Hepatocyte (in vitro differentiated cells): ENCODE results near the gene DBX1. TPM values are rescaled to one million over a fixed set of nuclear protein-coding genes. Genes with fewer than 3 reads are reported as not detected.
A peak's percentile ranks its signal among the peaks of the same experiment; 100 is the strongest.

Experiments used
- DNase-seq: peaks from one replicate; pipeline ENCODE4 v3.0.0-alpha.2; 2016; ENCODE audit warnings: low spot score
- H2AFZ ChIP-seq: fragments of 200-600 bp; sonication (generic); 2 replicates; pipeline ENCODE4 v1.6.0; 2016; ENCODE audit warnings: antibody characterized with exemption, mild to moderate bottlenecking
- H3K27ac ChIP-seq: fragments of 200-600 bp; sonication (generic); 2 replicates; pipeline ENCODE4 v1.5.1; 2016; ENCODE audit warnings: mild to moderate bottlenecking
- H3K27me3 ChIP-seq: fragments of 200-600 bp; sonication (generic); 2 replicates; pipeline ENCODE4 v1.6.1; 2016
- H3K36me3 ChIP-seq: fragments of 200-600 bp; sonication (generic); replicated peaks from 2 replicates; pipeline ENCODE4 v1.5.1; 2016; ENCODE audit warnings: low read depth; ENCODE audit not compliant: insufficient read depth
- H3K4me1 ChIP-seq: fragments of 200-600 bp; sonication (generic); 2 replicates; pipeline ENCODE4 v1.5.1; 2016; ENCODE audit warnings: mild to moderate bottlenecking, moderate library complexity; ENCODE audit not compliant: insufficient read depth
- H3K4me2 ChIP-seq: fragments of 200-600 bp; sonication (generic); 2 replicates; pipeline ENCODE4 v1.6.0; 2016
- H3K4me3 ChIP-seq: fragments of 200-600 bp; sonication (generic); 2 replicates; pipeline ENCODE4 v1.5.1; 2016; ENCODE audit warnings: mild to moderate bottlenecking
- H3K79me2 ChIP-seq: fragments of 200-600 bp; sonication (generic); 2 replicates; pipeline ENCODE4 v1.6.0; 2017; ENCODE audit warnings: mild to moderate bottlenecking
- H3K9me2 ChIP-seq: fragments of 200-600 bp; sonication (generic); replicated peaks from 2 replicates; pipeline ENCODE4 v1.6.0; 2017; ENCODE audit warnings: mild to moderate bottlenecking; ENCODE audit not compliant: insufficient read depth
- H3K9me3 ChIP-seq: fragments of 200-600 bp; sonication (generic); 2 replicates; pipeline ENCODE4 v1.5.1; 2016; ENCODE audit warnings: low read depth, mild to moderate bottlenecking
- H4K20me1 ChIP-seq: fragments of 200-600 bp; sonication (generic); 2 replicates; pipeline ENCODE4 v1.6.0; 2016; ENCODE audit warnings: mild to moderate bottlenecking; ENCODE audit not compliant: insufficient read depth, poor library complexity, severe bottlenecking
- EZH2 ChIP-seq: fragments of 200-600 bp; sonication (generic); IDR thresholded peaks from 2 replicates; pipeline ENCODE4 v1.6.1; 2016; ENCODE audit warnings: antibody characterized with exemption, mild to moderate bottlenecking, borderline replicate concordance
- EZH2phosphoT487 ChIP-seq: fragments of 200-600 bp; sonication (generic); IDR thresholded peaks from one replicate; pipeline ENCODE4 v1.6.1; 2018; ENCODE audit warnings: antibody characterized with exemption, mild to moderate bottlenecking, low read depth, moderate library complexity; ENCODE audit not compliant: unreplicated experiment, severe bottlenecking
- WGBS: methylation state at CpG from one replicate; pipeline ENCODE4 v1.1.6; 2016; ENCODE audit warnings: low lambda C conversion rate; ENCODE audit errors: missing lambda C conversion rate; 5-methylcytosine and 5-hydroxymethylcytosine counted together
- polyA plus RNA-seq: library from polyadenylated mRNA; unstranded; fragments of >200 nt; fragmentation: Nextera tagmentation; extraction: Ambion mirVana; gene quantifications from 2 replicates; pipeline ENCODE4 v1.2.1, GENCODE V29; 2016
- total RNA-seq: library from RNA; depleted of rRNA; stranded (reverse); fragments of >200 nt; gene quantifications from 2 replicates; pipeline ENCODE4 v1.2.3, GENCODE V29; 2014
- TF ChIP-seq, protein P1 (sequence below): fragments of 200-600 bp; sonication (generic); IDR thresholded peaks from 2 replicates; pipeline ENCODE4 v1.5.1; 2016; ENCODE audit warnings: antibody characterized with exemption, mild to moderate bottlenecking; ENCODE audit not compliant: poor library complexity

Gene DBX1
- total RNA-seq, result not detected in 2 replicates
- not detected in 2 replicates for polyA plus RNA-seq

DNA sequence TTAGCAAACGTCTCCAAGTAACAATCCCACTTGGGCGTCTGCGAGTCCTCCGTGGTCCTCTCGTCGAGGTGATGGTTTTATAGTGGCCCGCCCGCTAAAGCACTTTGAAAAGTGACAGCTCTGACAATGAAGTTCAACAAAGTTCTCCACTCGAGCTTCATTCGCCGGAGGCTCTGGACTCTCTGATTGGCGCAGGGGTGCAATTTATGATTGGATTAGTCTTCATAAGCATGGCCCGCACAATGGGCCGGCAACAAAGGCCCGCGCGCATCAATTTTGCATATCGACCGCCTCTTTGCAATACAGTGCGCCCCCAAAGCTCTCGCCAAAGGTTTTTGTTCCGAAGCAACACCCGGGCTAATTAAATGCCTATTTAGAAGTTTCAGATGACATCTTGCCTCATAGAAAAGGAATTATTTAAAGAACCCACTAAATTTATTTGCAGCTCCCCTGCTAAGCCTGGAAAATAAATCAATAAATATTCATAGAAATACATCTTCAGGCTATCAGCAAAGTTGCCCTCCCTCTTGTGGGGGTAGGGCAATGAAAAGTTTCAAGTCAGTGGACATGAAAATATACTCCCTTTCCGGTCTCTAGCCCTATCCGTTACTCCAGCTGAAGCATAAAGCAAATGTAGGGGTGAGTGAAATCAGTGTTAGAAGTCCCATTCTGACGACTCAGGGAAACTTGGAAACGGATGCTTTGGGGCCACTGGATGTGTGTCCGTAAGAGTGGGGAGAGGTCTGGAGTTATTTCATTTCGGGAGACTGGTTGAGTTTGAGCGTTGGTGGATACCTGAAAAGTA, at the start of gene DBX1:
TSS of gene DBX1 (minus strand) at position 51 of the 805 bp plus-strand sequence. CDS start 151 bp downstream, outside the sequence.
- no peaks in the 10 kb centered on the region for H3K9me3 ChIP-seq
- H3K4me2 ChIP-seq, result peak within 1 kb of the TSS; percentile 33
- H3K4me1 ChIP-seq, result peaks cover 10% of the 10 kb centered on the region
- no peak for DNase-seq
- no peak within 1 kb of the TSS for H3K27ac ChIP-seq
- H3K27me3 ChIP-seq, result peaks cover 99% of the 10 kb centered on the region
- H3K9me2 ChIP-seq, result no peaks in the 10 kb centered on the region
- TF ChIP-seq EZH2 (peak; percentile 93), EZH2phosphoT487 (peak; percentile 56)
- TF ChIP-seq, protein P1, sequence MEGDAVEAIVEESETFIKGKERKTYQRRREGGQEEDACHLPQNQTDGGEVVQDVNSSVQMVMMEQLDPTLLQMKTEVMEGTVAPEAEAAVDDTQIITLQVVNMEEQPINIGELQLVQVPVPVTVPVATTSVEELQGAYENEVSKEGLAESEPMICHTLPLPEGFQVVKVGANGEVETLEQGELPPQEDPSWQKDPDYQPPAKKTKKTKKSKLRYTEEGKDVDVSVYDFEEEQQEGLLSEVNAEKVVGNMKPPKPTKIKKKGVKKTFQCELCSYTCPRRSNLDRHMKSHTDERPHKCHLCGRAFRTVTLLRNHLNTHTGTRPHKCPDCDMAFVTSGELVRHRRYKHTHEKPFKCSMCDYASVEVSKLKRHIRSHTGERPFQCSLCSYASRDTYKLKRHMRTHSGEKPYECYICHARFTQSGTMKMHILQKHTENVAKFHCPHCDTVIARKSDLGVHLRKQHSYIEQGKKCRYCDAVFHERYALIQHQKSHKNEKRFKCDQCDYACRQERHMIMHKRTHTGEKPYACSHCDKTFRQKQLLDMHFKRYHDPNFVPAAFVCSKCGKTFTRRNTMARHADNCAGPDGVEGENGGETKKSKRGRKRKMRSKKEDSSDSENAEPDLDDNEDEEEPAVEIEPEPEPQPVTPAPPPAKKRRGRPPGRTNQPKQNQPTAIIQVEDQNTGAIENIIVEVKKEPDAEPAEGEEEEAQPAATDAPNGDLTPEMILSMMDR, result no peak
- WGBS, result 4% methylated on average over 29 of the region's 30 CpGs
- H3K79me2 ChIP-seq, result no peaks in the 10 kb centered on the region
- no peaks in the 10 kb centered on the region for H3K36me3 ChIP-seq
- no peak within 1 kb of the TSS for H3K4me3 ChIP-seq
- H2AFZ ChIP-seq, result no peak within 1 kb of the TSS
- no peaks in the 10 kb centered on the region for H4K20me1 ChIP-seq

- Histone ChIP-seq H3K27me3 (peaks cover 67% of the 10 kb centered on the region), H3K4me2 (no peak overlapping the region)
- TF ChIP-seq, protein P1, result no peak
- TF ChIP-seq EZH2phosphoT487 (no peak), EZH2 (no peak)
Observed at GRCh38 chr11:20208622-20209111, 48.4 kb upstream of the DBX1 start.

GRCh38 chr11:20207781-20208621, 47.7 kb upstream of the DBX1 start:
- Histone ChIP-seq H3K27me3 (peaks cover 67% of the 10 kb centered on the region), H3K9me2 (no peaks in the 10 kb centered on the region), H3K4me2 (peak overlapping the region; percentile 61), H3K4me3 (no peak overlapping the region), H2AFZ (no peak overlapping the region), H3K36me3 (no peaks in the 10 kb centered on the region), H3K4me1 (peaks cover 6% of the 10 kb centered on the region), H3K9me3 (no peaks in the 10 kb centered on the region), H3K27ac (no peak overlapping the region), H4K20me1 (no peaks in the 10 kb centered on the region), H3K79me2 (no peaks in the 10 kb centered on the region)
- peak; percentile 61 for TF ChIP-seq EZH2phosphoT487
- TF ChIP-seq, protein P1, result no peak
- TF ChIP-seq EZH2, result peak; percentile 69
- DNase-seq, result no peak
- WGBS, result 11% methylated on average over 33 of the region's 33 CpGs

More at GRCh38 chr11:20208622-20209111, 48.4 kb upstream of the DBX1 start:
- Histone ChIP-seq H3K9me3 (no peaks in the 10 kb centered on the region), H3K9me2 (no peaks in the 10 kb centered on the region), H3K27ac (no peak overlapping the region), H3K4me1 (peaks cover 6% of the 10 kb centered on the region), H3K36me3 (no peaks in the 10 kb centered on the region), H3K79me2 (no peaks in the 10 kb centered on the region), H3K4me3 (no peak overlapping the region), H4K20me1 (no peaks in the 10 kb centered on the region), H2AFZ (no peak overlapping the region)
- DNase-seq, result no peak
- 34% methylated on average over 16 of the region's 16 CpGs for WGBS
